HepG2 (cell line): ENCODE results near the gene PTPRD. TPM values are rescaled to one million over a fixed set of nuclear protein-coding genes. Genes with fewer than 3 reads are reported as not detected.

Experiments
- ATAC-seq: fragments of 200-7000 bp; cut with Tn5 transposase; 3 replicates; pipeline ENCODE4 v1.9.1; 2020; ENCODE audit warnings: mild to moderate bottlenecking, moderate library complexity
- BruUV-seq: library from RNA; stranded (reverse); fragments of 400-500 nt; replicated peaks from 2 replicates; lab custom pipeline; 2021; lab: Mats Ljungman, UMichigan
- CTCF ChIA-PET: fragments of 300-600 bp; formaldehyde crosslinking; extraction: SDS; loops from one replicate; lab custom pipeline; 2021; ENCODE audit warnings: low total read pairs, inconsistent platforms, low intra/inter-chr PET ratio; lab: Yijun Ruan, JAX
- POLR2A ChIA-PET: fragments of 350-600 bp; sonication (Branson Sonifier 250); formaldehyde crosslinking; loops from one replicate; lab custom pipeline; 2020; ENCODE audit warnings: antibody characterized with exemption, inconsistent platforms; lab: Yijun Ruan, JAX
- DNase-seq: peaks from one replicate; pipeline ENCODE4 v3.0.0-alpha.2; 2015; ENCODE audit warnings: low spot score
- FAIRE-seq: peaks from 3 replicates; lab custom pipeline; 2011; peaks lifted over from hg19 to GRCh38; lab: Jason Lieb, UNC
- H2AFZ ChIP-seq: one replicate; pipeline ENCODE4 v1.6.1; 2011; ENCODE audit warnings: low read length, inconsistent platforms
- H3K27ac ChIP-seq: fragments of 300-600 bp; 3 replicates; pipeline ENCODE4 v1.8.0; 2011; ENCODE audit warnings: mixed run types, mild to moderate bottlenecking, mixed read lengths, low read length, inconsistent platforms; ENCODE audit not compliant: insufficient read depth; ENCODE audit errors: extremely low read length
- H3K27me3 ChIP-seq, 2 experiments: fragments of 200-600 bp in 1 of 2; 2 replicates in 1 of 2; 3 replicates in 1 of 2; pipeline versions ENCODE4 v1.6.0 to v1.8.0; 2011; ENCODE audit warnings: low read length in 2 of 2, mild to moderate bottlenecking in 2 of 2, moderate library complexity in 2 of 2, inconsistent platforms in 1 of 2; ENCODE audit not compliant: insufficient read depth in 2 of 2, control insufficient read depth in 1 of 2
- H3K36me3 ChIP-seq, 2 experiments: fragments of 200-600 bp in 1 of 2; replicated peaks in 1 of 2; 2 replicates in 1 of 2; 3 replicates in 1 of 2; pipeline versions ENCODE4 v1.5.1 to v1.8.0; 2011; ENCODE audit warnings: low read length in 2 of 2, inconsistent platforms in 1 of 2; ENCODE audit not compliant: insufficient read depth in 2 of 2, control insufficient read depth in 1 of 2
- H3K4me1 ChIP-seq: 2 replicates; pipeline ENCODE4 v1.5.1; 2012; ENCODE audit warnings: low read length, inconsistent platforms; ENCODE audit not compliant: insufficient read depth
- H3K4me2 ChIP-seq: 2 replicates; pipeline ENCODE4 v1.6.0; 2011; ENCODE audit warnings: low read depth, low read length, inconsistent platforms
- H3K4me3 ChIP-seq, 3 experiments: fragments of 200-600 bp in 1 of 3; sonication (generic), shearing (Covaris generic) in 1 of 3; replicated peaks in 1 of 3; 2 replicates each; pipeline ENCODE4 v1.5.1; 2011 to 2016; ENCODE audit warnings: low read length in 3 of 3, inconsistent platforms in 2 of 3, low read depth in 2 of 3, mild to moderate bottlenecking in 2 of 3, control low read depth in 1 of 3, mixed read lengths in 1 of 3; ENCODE audit not compliant: insufficient read depth in 1 of 3
- H3K79me2 ChIP-seq: one replicate; pipeline ENCODE4 v1.6.1; 2011; ENCODE audit warnings: low read length, inconsistent platforms; ENCODE audit not compliant: insufficient read depth
- H3K9ac ChIP-seq: 2 replicates; pipeline ENCODE4 v1.6.0; 2011; ENCODE audit warnings: mild to moderate bottlenecking, low read depth, low read length, inconsistent platforms; ENCODE audit not compliant: insufficient read depth
- H3K9me3 ChIP-seq: 2 replicates; pipeline ENCODE4 v1.5.1; 2012; ENCODE audit warnings: mild to moderate bottlenecking, low read length
- H4K20me1 ChIP-seq: 2 replicates; pipeline ENCODE4 v1.6.0; 2011; ENCODE audit warnings: inconsistent platforms, mild to moderate bottlenecking, low read length, moderate library complexity; ENCODE audit not compliant: insufficient read depth
- BRCA1 ChIP-seq: sonication (generic); formaldehyde crosslinking; IDR thresholded peaks from 2 replicates; pipeline ENCODE4 v1.4.0; 2020; ENCODE audit warnings: missing genetic modification reagents
- CEBPG ChIP-seq: IDR thresholded peaks from 2 replicates; pipeline ENCODE4 v1.6.1; 2016
- KDM5A ChIP-seq: fragments of 200-600 bp; sonication (generic); IDR thresholded peaks from 2 replicates; pipeline ENCODE4 v1.7.0; 2018; ENCODE audit warnings: antibody characterized with exemption, mild to moderate bottlenecking, low read length, borderline replicate concordance
- KMT2B ChIP-seq: IDR thresholded peaks from 2 replicates; pipeline ENCODE4 v1.6.1; 2016; ENCODE audit warnings: missing genetic modification reagents, missing compliant biosample characterization
- WGBS: methylation state at CpG from one replicate; pipeline ENCODE4 v1.1.6; 2017; ENCODE audit warnings: low lambda C conversion rate; 5-methylcytosine and 5-hydroxymethylcytosine counted together
- in situ Hi-C: cut with HindIII; loops from 2 replicates; pipeline ENCODE4 v1.10.0; 2017; ENCODE audit warnings: low pct_unique_long_range_greater_than_20kb; ENCODE audit not compliant: extremely low pct_ligation_motif_present
- intact Hi-C: fragments of 100-400 bp; cut with micrococcal nuclease; formaldehyde crosslinking; loops from one replicate; pipeline ENCODE4 v1.10.0; 2022; ENCODE audit not compliant: unreplicated experiment
- polyA plus RNA-seq, 8 experiments: library from polyadenylated mRNA; depleted of rRNA in 3 of 8; stranded (reverse) in 7 of 8; unstranded in 1 of 8; fragments of >200 nt; fragmentation: Illumina TruSeq in 4 of 8; extraction: Trizol in 4 of 8; gene quantifications; 2 replicates each; pipeline versions ENCODE4 v1.2.1 to v1.2.3, GENCODE V29; 2011 to 2016; ENCODE audit warnings: low read depth in 4 of 8, missing spikeins in 1 of 8, mixed read lengths in 1 of 8; ENCODE audit not compliant: insufficient read depth in 1 of 8
- total RNA-seq, 5 experiments: library from RNA; depleted of rRNA; stranded (reverse); fragments of >200 nt; fragmentation: Illumina TruSeq; extraction: Trizol; gene quantifications; 2 replicates each; pipeline ENCODE4 v1.2.3, GENCODE V29; 2016; ENCODE audit warnings: low read depth in 1 of 5
- TF ChIP-seq, protein P1 (sequence below): IDR thresholded peaks from 2 replicates; pipeline ENCODE4 v1.6.1; 2012; ENCODE audit warnings: inconsistent platforms
- TF ChIP-seq, protein P2 (sequence below): IDR thresholded peaks from 2 replicates; pipeline ENCODE4 v1.6.1; 2016; ENCODE audit warnings: low read depth, missing genetic modification reagents, missing compliant biosample characterization

PTPRD gene
- total and polyA plus RNA-seq, 2 of the 13 experiments (the other 11 are each of a cell fraction or from before 2014, with no cell fraction given) = 0.05 TPM; not detected in 1

DNA sequence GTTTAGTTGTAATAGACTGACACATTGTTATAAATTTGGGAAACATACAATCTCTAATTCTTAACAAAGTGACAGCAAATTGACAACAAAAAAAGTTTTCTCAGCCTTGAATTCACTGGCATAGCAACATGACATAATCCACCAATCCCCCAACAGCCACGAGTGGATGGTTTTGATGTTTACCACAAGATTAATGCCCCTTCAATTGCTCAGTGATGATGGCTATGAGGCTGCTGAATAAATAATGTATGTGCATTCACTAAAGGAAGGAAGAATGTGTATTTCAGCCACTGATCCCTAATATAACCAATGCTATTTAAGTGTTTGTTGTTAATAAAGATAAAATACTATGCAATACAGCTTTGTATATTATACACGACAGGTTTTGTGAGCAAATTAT, 2069.6 kb downstream of the PTPRD start:
- Histone ChIP-seq H3K27me3 (no peaks in the 10 kb centered on the region), H3K36me3 (no peaks in the 10 kb centered on the region), H3K27ac (no peak overlapping the region), H4K20me1 (no peaks in the 10 kb centered on the region), H3K9me3 (peaks cover 33% of the 10 kb centered on the region), H3K9ac (no peak overlapping the region), H3K79me2 (no peaks in the 10 kb centered on the region), H3K4me3 (no peak overlapping the region), H2AFZ (no peak overlapping the region), H3K4me1 (no peaks in the 10 kb centered on the region), H3K4me2 (no peak overlapping the region)
- no peak for DNase-seq
- 0% methylated on average over 2 of the region's 2 CpGs for WGBS
- intact Hi-C loops = no loop called here
- no peak for FAIRE-seq
- no TSS peak for BruUV-seq
- no peak for ATAC-seq
- ChIA-PET CTCF (no interaction called here), POLR2A (no interaction called here)
- TF ChIP-seq, protein P1, sequence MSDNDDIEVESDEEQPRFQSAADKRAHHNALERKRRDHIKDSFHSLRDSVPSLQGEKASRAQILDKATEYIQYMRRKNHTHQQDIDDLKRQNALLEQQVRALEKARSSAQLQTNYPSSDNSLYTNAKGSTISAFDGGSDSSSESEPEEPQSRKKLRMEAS = no peak
- TF ChIP-seq BRCA1 (CRISPR knock-in tag) (no peak), KMT2B (CRISPR knock-in tag) (no peak), KDM5A (no peak)
- in situ Hi-C loops = no loop called here

DNA sequence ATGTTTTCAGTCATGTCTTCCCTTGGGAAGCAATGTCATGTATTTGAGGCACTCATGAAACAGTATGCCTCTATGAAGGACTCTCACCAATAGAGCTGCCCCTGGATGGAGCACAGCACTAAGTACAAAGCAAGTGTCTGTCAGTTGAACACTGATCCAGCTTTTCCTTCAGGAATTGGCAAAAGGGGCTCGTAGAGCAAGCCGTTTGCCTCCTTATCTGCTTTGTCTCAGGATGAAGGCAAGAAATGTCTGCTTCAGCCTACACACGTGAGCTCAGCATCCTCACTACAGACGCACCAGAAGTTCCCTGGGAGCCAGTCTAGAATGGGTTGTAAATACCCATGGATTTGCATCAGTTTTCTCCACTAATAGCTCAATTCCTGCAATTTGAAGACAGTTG, 2070.3 kb downstream of the PTPRD start:
- intact Hi-C loops = no loop called here
- H3K79me2 ChIP-seq = no peaks in the 10 kb centered on the region
- no peak overlapping the region for H2AFZ ChIP-seq
- no peak overlapping the region for H3K4me2 ChIP-seq
- in situ Hi-C loops = no loop called here
- no peaks in the 10 kb centered on the region for H3K4me1 ChIP-seq
- BruUV-seq = no TSS peak
- ChIA-PET CTCF (no interaction called here), POLR2A (no interaction called here)
- H3K27ac ChIP-seq = no peak overlapping the region
- no peak overlapping the region for H3K4me3 ChIP-seq
- 0% methylated on average over 2 of the region's 4 CpGs for WGBS
- DNase-seq = no peak
- no peak for TF ChIP-seq CEBPG (CRISPR knock-in tag)
- TF ChIP-seq, protein P2, sequence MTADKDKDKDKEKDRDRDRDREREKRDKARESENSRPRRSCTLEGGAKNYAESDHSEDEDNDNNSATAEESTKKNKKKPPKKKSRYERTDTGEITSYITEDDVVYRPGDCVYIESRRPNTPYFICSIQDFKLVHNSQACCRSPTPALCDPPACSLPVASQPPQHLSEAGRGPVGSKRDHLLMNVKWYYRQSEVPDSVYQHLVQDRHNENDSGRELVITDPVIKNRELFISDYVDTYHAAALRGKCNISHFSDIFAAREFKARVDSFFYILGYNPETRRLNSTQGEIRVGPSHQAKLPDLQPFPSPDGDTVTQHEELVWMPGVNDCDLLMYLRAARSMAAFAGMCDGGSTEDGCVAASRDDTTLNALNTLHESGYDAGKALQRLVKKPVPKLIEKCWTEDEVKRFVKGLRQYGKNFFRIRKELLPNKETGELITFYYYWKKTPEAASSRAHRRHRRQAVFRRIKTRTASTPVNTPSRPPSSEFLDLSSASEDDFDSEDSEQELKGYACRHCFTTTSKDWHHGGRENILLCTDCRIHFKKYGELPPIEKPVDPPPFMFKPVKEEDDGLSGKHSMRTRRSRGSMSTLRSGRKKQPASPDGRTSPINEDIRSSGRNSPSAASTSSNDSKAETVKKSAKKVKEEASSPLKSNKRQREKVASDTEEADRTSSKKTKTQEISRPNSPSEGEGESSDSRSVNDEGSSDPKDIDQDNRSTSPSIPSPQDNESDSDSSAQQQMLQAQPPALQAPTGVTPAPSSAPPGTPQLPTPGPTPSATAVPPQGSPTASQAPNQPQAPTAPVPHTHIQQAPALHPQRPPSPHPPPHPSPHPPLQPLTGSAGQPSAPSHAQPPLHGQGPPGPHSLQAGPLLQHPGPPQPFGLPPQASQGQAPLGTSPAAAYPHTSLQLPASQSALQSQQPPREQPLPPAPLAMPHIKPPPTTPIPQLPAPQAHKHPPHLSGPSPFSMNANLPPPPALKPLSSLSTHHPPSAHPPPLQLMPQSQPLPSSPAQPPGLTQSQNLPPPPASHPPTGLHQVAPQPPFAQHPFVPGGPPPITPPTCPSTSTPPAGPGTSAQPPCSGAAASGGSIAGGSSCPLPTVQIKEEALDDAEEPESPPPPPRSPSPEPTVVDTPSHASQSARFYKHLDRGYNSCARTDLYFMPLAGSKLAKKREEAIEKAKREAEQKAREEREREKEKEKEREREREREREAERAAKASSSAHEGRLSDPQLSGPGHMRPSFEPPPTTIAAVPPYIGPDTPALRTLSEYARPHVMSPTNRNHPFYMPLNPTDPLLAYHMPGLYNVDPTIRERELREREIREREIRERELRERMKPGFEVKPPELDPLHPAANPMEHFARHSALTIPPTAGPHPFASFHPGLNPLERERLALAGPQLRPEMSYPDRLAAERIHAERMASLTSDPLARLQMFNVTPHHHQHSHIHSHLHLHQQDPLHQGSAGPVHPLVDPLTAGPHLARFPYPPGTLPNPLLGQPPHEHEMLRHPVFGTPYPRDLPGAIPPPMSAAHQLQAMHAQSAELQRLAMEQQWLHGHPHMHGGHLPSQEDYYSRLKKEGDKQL (CRISPR knock-in tag) = no peak
- no peaks in the 10 kb centered on the region for H3K36me3 ChIP-seq
- no peaks in the 10 kb centered on the region for H3K27me3 ChIP-seq
- peaks cover 32% of the 10 kb centered on the region for H3K9me3 ChIP-seq
- no peaks in the 10 kb centered on the region for H4K20me1 ChIP-seq
- ATAC-seq = no peak
- H3K9ac ChIP-seq = no peak overlapping the region
- FAIRE-seq = no peak
